ENCODE measurements around the gene NME9. TPM values are rescaled to one million over a fixed set of nuclear protein-coding genes. Genes with fewer than 3 reads are reported as not detected.

The NME9 gene
- total RNA-seq, 1 donor from 2014 or later = 2.4 TPM

DNA sequence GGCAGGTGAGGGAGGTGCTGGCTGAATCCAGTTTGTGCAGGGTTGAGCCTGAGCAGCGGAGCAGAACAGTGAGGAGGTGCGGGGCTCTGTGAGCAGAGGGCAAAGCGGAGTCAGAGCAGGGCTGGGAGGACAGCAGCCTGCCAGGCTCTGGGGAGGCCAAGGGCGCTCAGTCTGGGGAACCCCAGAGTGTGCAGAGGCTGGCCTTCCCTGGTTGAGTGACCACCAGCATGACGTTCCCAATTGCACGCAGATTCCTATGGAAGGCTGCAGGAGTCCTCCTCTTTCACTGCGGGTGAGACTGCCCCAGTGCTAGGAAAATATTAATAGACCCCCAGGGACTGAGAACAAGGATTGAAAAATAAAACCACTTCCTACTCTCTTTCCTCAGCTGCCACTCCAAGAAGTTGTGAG lies 31.9 kb upstream of the NME9 start:
- Mint-ChIP-seq H3K4me3 (ENCODE audit: low read depth) (no peak overlapping the region), H3K27ac (peak overlapping the region; percentile 34), H3K9me3 (ENCODE audit: low read depth) (no peaks in the 10 kb centered on the region), H3K27me3 (no peaks in the 10 kb centered on the region), H3K4me1 (ENCODE audit: low read depth) (peaks cover 14% of the 10 kb centered on the region), H3K36me3 (ENCODE audit: insufficient read depth) (no peaks in the 10 kb centered on the region)
- TF ChIP-seq, protein P1, sequence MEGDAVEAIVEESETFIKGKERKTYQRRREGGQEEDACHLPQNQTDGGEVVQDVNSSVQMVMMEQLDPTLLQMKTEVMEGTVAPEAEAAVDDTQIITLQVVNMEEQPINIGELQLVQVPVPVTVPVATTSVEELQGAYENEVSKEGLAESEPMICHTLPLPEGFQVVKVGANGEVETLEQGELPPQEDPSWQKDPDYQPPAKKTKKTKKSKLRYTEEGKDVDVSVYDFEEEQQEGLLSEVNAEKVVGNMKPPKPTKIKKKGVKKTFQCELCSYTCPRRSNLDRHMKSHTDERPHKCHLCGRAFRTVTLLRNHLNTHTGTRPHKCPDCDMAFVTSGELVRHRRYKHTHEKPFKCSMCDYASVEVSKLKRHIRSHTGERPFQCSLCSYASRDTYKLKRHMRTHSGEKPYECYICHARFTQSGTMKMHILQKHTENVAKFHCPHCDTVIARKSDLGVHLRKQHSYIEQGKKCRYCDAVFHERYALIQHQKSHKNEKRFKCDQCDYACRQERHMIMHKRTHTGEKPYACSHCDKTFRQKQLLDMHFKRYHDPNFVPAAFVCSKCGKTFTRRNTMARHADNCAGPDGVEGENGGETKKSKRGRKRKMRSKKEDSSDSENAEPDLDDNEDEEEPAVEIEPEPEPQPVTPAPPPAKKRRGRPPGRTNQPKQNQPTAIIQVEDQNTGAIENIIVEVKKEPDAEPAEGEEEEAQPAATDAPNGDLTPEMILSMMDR (IDR thresholded peaks at IDR 0.05; ENCODE audit: unreplicated experiment) = no peak
- DNase-seq (ENCODE audit: low spot score, unreplicated experiment) = no peak

DNA sequence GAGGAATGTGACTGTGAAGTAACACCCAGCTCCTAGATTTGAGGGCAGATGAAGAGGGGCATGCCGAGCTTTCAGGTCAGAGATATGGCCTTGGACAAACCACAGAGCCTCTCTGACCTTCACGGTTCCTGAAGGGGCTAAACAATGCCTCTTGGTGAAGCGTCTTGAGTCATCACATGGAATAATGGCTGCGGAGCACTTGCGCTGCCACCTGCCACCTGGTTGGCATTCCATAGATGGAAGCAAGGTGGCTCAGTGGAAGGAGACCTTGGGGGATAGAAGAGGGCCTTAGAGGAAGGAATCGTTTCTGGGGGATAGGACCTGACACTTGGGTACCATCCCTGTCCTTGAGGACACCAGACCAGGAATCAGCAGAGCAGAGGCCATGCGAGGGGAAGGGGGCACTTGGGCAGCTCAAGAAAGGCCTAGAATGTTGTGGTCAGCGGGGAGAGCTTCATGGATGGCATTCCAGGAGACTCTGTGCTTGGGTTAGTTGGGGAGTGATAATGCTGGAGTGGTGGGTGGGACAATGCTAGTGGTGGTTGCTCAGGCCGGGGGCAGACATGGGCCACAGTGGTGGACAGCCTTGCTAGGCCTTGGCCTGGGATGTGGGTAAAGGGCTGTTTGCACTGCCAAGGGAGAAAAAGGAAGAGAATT lies 31.3 kb upstream of the NME9 start:
- H3K27ac Mint-ChIP-seq = peak overlapping the region; percentile 34
- H3K4me1 Mint-ChIP-seq (ENCODE audit: low read depth) = peaks cover 14% of the 10 kb centered on the region
- no peaks in the 10 kb centered on the region for H3K27me3 Mint-ChIP-seq
- H3K9me3 Mint-ChIP-seq (ENCODE audit: low read depth) = no peaks in the 10 kb centered on the region
- H3K36me3 Mint-ChIP-seq (ENCODE audit: insufficient read depth) = no peaks in the 10 kb centered on the region
- H3K4me3 Mint-ChIP-seq (ENCODE audit: low read depth) = no peak overlapping the region
- TF ChIP-seq, protein P1 (IDR thresholded peaks at IDR 0.05; ENCODE audit: unreplicated experiment) = no peak
- DNase-seq (ENCODE audit: low spot score, unreplicated experiment) = no peak

DNA sequence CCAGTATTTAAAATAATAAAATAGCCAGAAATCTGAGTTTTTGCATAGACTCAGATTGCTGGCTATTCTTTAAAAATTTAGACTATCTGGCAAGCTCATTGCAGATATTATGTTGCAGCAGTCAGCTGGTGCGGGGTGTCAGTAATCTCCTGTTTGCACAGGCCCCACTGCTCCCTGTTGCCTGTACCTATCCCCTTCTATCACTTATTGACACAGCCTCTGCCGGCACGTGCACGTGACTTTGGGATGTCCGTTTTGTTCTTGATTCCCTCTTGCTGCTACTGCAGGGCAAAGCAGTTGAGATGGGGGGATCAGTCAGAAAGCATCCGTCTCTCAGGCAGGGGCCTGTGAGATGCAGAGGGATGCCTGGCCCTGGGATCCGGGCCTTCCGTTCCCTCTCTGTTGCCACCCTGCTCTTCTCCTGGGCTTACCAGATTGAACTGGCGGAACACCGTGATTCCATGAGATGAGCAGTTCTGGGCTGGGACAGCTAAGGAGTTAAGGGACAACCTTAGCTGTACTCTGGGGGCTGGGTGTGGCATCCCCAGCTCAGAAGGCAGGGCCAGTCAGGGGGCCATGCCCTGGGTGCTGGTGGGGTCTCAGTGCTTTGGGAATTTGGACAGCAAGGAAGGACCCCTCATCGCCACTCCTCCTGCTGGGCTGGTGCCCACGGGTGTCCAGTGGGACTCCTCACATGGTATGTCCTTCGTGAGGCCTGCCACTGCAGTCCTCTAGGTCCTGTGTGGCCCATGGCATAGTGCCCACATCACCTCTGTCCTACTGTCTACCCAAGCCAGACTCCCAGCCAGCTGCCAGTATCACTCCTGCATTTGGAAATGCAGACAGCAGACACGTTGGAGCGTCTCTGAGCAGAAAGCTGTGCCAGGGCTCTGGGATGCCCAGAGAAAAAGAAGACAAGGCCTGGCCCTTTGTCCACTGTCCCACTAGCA lies 30.5 kb upstream of the NME9 start:
- TF ChIP-seq, protein P1 (IDR thresholded peaks at IDR 0.05; ENCODE audit: unreplicated experiment) = no peak
- H3K27ac Mint-ChIP-seq = no peak overlapping the region
- no peak overlapping the region for H3K4me3 Mint-ChIP-seq (ENCODE audit: low read depth)
- no peaks in the 10 kb centered on the region for H3K36me3 Mint-ChIP-seq (ENCODE audit: insufficient read depth)
- DNase-seq (ENCODE audit: low spot score, unreplicated experiment) = no peak
- no peaks in the 10 kb centered on the region for H3K27me3 Mint-ChIP-seq
- peaks cover 14% of the 10 kb centered on the region for H3K4me1 Mint-ChIP-seq (ENCODE audit: low read depth)
- no peaks in the 10 kb centered on the region for H3K9me3 Mint-ChIP-seq (ENCODE audit: low read depth)

DNA sequence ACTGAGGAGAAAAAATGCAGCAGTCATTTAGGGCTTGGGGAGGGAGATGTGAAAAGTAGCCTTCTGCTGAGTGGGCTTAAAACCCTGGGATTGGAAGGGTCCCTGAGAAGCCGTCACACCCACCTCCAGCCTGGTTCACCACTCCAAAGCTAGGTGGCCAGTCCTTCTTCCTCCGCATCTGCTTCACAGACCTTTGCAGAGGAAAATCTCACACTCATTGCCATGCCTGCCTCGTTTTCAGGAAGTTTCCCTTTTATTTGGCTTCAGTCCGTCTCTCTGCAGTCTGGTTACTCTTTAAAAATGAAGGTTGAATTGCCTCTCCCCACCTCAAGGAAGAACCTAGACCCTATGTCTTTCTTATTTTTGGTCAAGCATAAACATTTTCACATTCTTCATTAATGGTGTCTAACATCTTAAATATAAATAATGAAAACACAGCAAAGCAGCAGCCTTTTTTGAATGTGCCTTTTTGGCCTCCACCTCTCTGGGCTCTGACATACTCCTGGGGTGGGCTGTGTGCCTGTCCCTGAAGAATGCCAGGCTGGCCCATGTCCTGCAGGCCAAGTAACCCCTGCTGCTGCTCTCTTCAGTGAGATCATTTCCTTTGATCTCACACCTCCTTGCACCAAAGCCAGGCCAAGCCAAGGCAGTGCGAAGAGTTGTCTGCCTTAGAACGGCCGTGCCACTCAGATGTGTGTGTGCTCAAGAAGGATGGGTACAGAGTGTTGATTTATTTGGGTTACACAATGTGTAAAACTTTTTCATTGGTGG lies 29.7 kb upstream of the NME9 start:
- TF ChIP-seq, protein P1 (IDR thresholded peaks at IDR 0.05; ENCODE audit: unreplicated experiment) = no peak
- no peaks in the 10 kb centered on the region for H3K9me3 Mint-ChIP-seq (ENCODE audit: low read depth)
- H3K4me1 Mint-ChIP-seq (ENCODE audit: low read depth) = peaks cover 14% of the 10 kb centered on the region
- no peak overlapping the region for H3K27ac Mint-ChIP-seq
- no peak for DNase-seq (ENCODE audit: low spot score, unreplicated experiment)
- H3K4me3 Mint-ChIP-seq (ENCODE audit: low read depth) = no peak overlapping the region
- H3K36me3 Mint-ChIP-seq (ENCODE audit: insufficient read depth) = no peaks in the 10 kb centered on the region
- H3K27me3 Mint-ChIP-seq = no peaks in the 10 kb centered on the region

Data from progenitor cell of endocrine pancreas (in vitro differentiated cells).